H1 (cell line): ENCODE data around the gene LOC128125822.

ENCODE experiments used
- CEBPB ChIP-seq: IDR thresholded peaks from 2 replicates; pipeline ENCODE4 v1.6.1; 2012; ENCODE audit warnings: low read depth, low read length
- CREB1 ChIP-seq: IDR thresholded peaks from 2 replicates; pipeline ENCODE4 v1.6.1; 2012; ENCODE audit warnings: inconsistent platforms
- KDM4A ChIP-seq: IDR thresholded peaks from one replicate; pipeline ENCODE4 v1.7.1; 2012; ENCODE audit warnings: low read depth, mild to moderate bottlenecking, moderate library complexity, low read length, inconsistent platforms; ENCODE audit not compliant: severe bottlenecking
- RBBP5 ChIP-seq: IDR thresholded peaks from 2 replicates; pipeline ENCODE4 v1.7.1; 2012; ENCODE audit warnings: low read depth, mild to moderate bottlenecking, inconsistent platforms, low read length, moderate library complexity, borderline replicate concordance
- RFX5 ChIP-seq: IDR thresholded peaks from 2 replicates; pipeline ENCODE4 v1.6.1; 2011; ENCODE audit warnings: low read depth, low read length, improper control_type of control experiment, borderline replicate concordance
- SAP30 ChIP-seq: fragments of 300-600 bp; sonication (generic); IDR thresholded peaks from 2 replicates; pipeline ENCODE4 v1.7.1; 2012; ENCODE audit warnings: low read length, moderate library complexity, mild to moderate bottlenecking, inconsistent platforms; ENCODE audit not compliant: insufficient read depth, insufficient replicate concordance
- SP4 ChIP-seq: IDR thresholded peaks from 2 replicates; pipeline ENCODE4 v1.6.1; 2012; ENCODE audit warnings: low read length, inconsistent platforms
- TEAD4 ChIP-seq: IDR thresholded peaks from 2 replicates; pipeline ENCODE4 v1.6.1; 2012; ENCODE audit warnings: low read depth, low read length, inconsistent platforms, mixed read lengths
- YY1 ChIP-seq: IDR thresholded peaks from 2 replicates; pipeline ENCODE4 v1.6.1; 2011; ENCODE audit warnings: low read depth, mild to moderate bottlenecking, low read length
- ZNF274 ChIP-seq: IDR thresholded peaks from 2 replicates; pipeline ENCODE4 v1.7.0; 2012; ENCODE audit warnings: low read length, borderline replicate concordance; ENCODE audit errors: extremely low read depth
- TF ChIP-seq, protein P1 (sequence below): fragments of 300-600 bp; sonication (generic); IDR thresholded peaks from 2 replicates; pipeline ENCODE4 v1.7.1; 2012; ENCODE audit warnings: low read length, moderate library complexity, mild to moderate bottlenecking, inconsistent platforms; ENCODE audit not compliant: insufficient replicate concordance

The LOC128125822 gene

DNA sequence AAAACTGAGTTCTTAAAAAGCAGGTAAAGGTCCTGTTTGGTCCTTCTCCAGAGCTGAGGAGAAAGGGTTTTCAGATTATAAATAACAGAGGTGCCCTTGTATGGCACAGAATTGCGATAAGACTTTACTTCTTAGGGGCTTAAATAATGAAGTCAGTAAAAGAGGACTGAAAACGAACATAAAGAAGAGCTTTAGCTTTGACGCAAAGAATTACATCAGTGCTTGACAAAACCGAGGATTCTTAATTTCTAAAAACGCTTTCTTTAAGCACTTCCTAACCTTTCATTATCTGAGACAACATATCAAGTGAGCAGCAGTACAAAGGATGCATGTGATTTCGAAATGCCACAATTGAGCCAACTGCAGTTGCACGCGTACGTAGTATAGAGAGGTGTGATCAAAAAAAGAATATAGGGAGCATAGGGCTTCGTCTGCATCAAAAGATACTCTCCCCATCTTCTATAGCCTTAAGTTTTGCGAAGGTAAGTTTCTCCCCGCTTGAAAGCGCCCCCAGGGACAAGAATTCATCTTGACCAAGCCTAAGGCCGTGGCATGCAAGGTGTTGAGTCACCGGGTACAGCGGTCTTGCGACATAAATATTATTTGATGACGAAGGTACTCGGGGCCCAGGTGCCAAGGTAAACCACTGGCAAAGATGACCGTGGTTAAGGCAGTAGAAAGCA is 778 bp upstream of the LOC128125822 start (continued):
- TF ChIP-seq, protein P1, sequence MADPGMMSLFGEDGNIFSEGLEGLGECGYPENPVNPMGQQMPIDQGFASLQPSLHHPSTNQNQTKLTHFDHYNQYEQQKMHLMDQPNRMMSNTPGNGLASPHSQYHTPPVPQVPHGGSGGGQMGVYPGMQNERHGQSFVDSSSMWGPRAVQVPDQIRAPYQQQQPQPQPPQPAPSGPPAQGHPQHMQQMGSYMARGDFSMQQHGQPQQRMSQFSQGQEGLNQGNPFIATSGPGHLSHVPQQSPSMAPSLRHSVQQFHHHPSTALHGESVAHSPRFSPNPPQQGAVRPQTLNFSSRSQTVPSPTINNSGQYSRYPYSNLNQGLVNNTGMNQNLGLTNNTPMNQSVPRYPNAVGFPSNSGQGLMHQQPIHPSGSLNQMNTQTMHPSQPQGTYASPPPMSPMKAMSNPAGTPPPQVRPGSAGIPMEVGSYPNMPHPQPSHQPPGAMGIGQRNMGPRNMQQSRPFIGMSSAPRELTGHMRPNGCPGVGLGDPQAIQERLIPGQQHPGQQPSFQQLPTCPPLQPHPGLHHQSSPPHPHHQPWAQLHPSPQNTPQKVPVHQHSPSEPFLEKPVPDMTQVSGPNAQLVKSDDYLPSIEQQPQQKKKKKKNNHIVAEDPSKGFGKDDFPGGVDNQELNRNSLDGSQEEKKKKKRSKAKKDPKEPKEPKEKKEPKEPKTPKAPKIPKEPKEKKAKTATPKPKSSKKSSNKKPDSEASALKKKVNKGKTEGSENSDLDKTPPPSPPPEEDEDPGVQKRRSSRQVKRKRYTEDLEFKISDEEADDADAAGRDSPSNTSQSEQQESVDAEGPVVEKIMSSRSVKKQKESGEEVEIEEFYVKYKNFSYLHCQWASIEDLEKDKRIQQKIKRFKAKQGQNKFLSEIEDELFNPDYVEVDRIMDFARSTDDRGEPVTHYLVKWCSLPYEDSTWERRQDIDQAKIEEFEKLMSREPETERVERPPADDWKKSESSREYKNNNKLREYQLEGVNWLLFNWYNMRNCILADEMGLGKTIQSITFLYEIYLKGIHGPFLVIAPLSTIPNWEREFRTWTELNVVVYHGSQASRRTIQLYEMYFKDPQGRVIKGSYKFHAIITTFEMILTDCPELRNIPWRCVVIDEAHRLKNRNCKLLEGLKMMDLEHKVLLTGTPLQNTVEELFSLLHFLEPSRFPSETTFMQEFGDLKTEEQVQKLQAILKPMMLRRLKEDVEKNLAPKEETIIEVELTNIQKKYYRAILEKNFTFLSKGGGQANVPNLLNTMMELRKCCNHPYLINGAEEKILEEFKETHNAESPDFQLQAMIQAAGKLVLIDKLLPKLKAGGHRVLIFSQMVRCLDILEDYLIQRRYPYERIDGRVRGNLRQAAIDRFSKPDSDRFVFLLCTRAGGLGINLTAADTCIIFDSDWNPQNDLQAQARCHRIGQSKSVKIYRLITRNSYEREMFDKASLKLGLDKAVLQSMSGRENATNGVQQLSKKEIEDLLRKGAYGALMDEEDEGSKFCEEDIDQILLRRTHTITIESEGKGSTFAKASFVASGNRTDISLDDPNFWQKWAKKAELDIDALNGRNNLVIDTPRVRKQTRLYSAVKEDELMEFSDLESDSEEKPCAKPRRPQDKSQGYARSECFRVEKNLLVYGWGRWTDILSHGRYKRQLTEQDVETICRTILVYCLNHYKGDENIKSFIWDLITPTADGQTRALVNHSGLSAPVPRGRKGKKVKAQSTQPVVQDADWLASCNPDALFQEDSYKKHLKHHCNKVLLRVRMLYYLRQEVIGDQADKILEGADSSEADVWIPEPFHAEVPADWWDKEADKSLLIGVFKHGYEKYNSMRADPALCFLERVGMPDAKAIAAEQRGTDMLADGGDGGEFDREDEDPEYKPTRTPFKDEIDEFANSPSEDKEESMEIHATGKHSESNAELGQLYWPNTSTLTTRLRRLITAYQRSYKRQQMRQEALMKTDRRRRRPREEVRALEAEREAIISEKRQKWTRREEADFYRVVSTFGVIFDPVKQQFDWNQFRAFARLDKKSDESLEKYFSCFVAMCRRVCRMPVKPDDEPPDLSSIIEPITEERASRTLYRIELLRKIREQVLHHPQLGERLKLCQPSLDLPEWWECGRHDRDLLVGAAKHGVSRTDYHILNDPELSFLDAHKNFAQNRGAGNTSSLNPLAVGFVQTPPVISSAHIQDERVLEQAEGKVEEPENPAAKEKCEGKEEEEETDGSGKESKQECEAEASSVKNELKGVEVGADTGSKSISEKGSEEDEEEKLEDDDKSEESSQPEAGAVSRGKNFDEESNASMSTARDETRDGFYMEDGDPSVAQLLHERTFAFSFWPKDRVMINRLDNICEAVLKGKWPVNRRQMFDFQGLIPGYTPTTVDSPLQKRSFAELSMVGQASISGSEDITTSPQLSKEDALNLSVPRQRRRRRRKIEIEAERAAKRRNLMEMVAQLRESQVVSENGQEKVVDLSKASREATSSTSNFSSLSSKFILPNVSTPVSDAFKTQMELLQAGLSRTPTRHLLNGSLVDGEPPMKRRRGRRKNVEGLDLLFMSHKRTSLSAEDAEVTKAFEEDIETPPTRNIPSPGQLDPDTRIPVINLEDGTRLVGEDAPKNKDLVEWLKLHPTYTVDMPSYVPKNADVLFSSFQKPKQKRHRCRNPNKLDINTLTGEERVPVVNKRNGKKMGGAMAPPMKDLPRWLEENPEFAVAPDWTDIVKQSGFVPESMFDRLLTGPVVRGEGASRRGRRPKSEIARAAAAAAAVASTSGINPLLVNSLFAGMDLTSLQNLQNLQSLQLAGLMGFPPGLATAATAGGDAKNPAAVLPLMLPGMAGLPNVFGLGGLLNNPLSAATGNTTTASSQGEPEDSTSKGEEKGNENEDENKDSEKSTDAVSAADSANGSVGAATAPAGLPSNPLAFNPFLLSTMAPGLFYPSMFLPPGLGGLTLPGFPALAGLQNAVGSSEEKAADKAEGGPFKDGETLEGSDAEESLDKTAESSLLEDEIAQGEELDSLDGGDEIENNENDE, result no peak
- TF ChIP-seq ZNF274 (no peak), CEBPB (peak; percentile 34; the same call in 1 of the 2 replicates), SP4 (no peak), SAP30 (no peak), TEAD4 (no peak), RFX5 (no peak), CREB1 (0 out of 2 replicates have a peak, but pooled peaks have one; percentile 19), KDM4A (no peak), YY1 (no peak), RBBP5 (no peak)
